ENCODE measurements around the gene PNKD.

- TF ChIP-seq CTCF (conservative IDR thresholded peaks at IDR 0.05; ENCODE audit: low read length) (no peak), EZH2phosphoT487 (IDR thresholded peaks at IDR 0.05; ENCODE audit: borderline replicate concordance) (no peak)
Observed at GRCh38 chr2:218300141-218300540, 29.8 kb downstream of the PNKD start.
